SK-N-SH treated with all-trans-retinoic acid at 6 μM for 48 hours (cell line): ENCODE data around the gene DCTN4.

Source experiments
- ATAC-seq: fragments of 200-7000 bp; cut with Tn5 transposase; 3 replicates; pipeline ENCODE4 v1.9.1; 2020; ENCODE audit warnings: mild to moderate bottlenecking, moderate library complexity
- ARNTL ChIP-seq: fragments of 450-650 bp; formaldehyde crosslinking; IDR thresholded peaks from 2 replicates; pipeline ENCODE4 v1.5.0; 2020; ENCODE audit warnings: low read depth, mild to moderate bottlenecking, moderate library complexity, borderline replicate concordance
- BACH2 ChIP-seq: fragments of 250-450 bp; sonication (Bioruptor Pico); IDR thresholded peaks from 2 replicates; pipeline ENCODE4 v1.9.0; 2021; ENCODE audit warnings: mild to moderate bottlenecking, borderline replicate concordance
- CSDC2 ChIP-seq: fragments of 250-450 bp; sonication (Bioruptor Pico); IDR thresholded peaks from 2 replicates; pipeline ENCODE4 v1.5.0; 2020; ENCODE audit warnings: mild to moderate bottlenecking, moderate library complexity
- ESRRG ChIP-seq: fragments of 250-450 bp; sonication (Bioruptor Pico); IDR thresholded peaks from 2 replicates; pipeline ENCODE4 v1.6.1; 2021; ENCODE audit warnings: mild to moderate bottlenecking
- GLIS3 ChIP-seq: fragments of 250-450 bp; sonication (Bioruptor Pico); IDR thresholded peaks from 2 replicates; pipeline ENCODE4 v1.5.0; 2020; ENCODE audit warnings: mild to moderate bottlenecking, moderate library complexity
- PPARA ChIP-seq: fragments of 250-450 bp; sonication (Bioruptor Pico); IDR thresholded peaks from 2 replicates; pipeline ENCODE4 v1.5.0; 2020; ENCODE audit warnings: mild to moderate bottlenecking, borderline replicate concordance
- SNAI2 ChIP-seq: fragments of 250-450 bp; sonication (Bioruptor Pico); IDR thresholded peaks from 2 replicates; pipeline ENCODE4 v1.5.0; 2020; ENCODE audit warnings: mild to moderate bottlenecking, moderate library complexity
- TCF4 ChIP-seq: fragments of 250-450 bp; sonication (Bioruptor Pico); IDR thresholded peaks from 2 replicates; pipeline ENCODE4 v1.8.0; 2021; ENCODE audit warnings: mild to moderate bottlenecking, moderate library complexity, borderline replicate concordance
- TOX ChIP-seq: fragments of 250-450 bp; sonication (Bioruptor Pico); IDR thresholded peaks from 2 replicates; pipeline ENCODE4 v1.8.0; 2021; ENCODE audit warnings: mild to moderate bottlenecking, moderate library complexity, borderline replicate concordance
- TSHZ2 ChIP-seq: fragments of 250-450 bp; sonication (Bioruptor Pico); IDR thresholded peaks from 2 replicates; pipeline ENCODE4 v1.5.0; 2020; ENCODE audit warnings: mild to moderate bottlenecking, moderate library complexity
- ZC3H10 ChIP-seq: fragments of 250-450 bp; sonication (Bioruptor Pico); IDR thresholded peaks from 2 replicates; pipeline ENCODE4 v1.5.1; 2021; ENCODE audit warnings: mild to moderate bottlenecking, moderate library complexity
- ZFP30 ChIP-seq: fragments of 450-650 bp; formaldehyde crosslinking; IDR thresholded peaks from 2 replicates; pipeline ENCODE4 v1.5.0; 2022; ENCODE audit warnings: mild to moderate bottlenecking, moderate library complexity
- ZNF565 ChIP-seq: fragments of 450-650 bp; formaldehyde crosslinking; conservative IDR thresholded peaks from 2 replicates; pipeline ENCODE4 v1.5.0; 2020; ENCODE audit warnings: low read depth, mild to moderate bottlenecking, moderate library complexity
- ZNF70 ChIP-seq: fragments of 450-650 bp; formaldehyde crosslinking; IDR thresholded peaks from 2 replicates; pipeline ENCODE4 v1.5.0; 2020; ENCODE audit warnings: mild to moderate bottlenecking, moderate library complexity
- TF ChIP-seq, protein P1 (sequence below): fragments of 250-450 bp; sonication (Bioruptor Pico); IDR thresholded peaks from 2 replicates; pipeline ENCODE4 v1.8.0; 2020; ENCODE audit warnings: mild to moderate bottlenecking, moderate library complexity, borderline replicate concordance
- TF ChIP-seq, protein P2 (sequence below): fragments of 250-450 bp; sonication (Bioruptor Pico); IDR thresholded peaks from 2 replicates; pipeline ENCODE4 v1.5.1; 2020; ENCODE audit warnings: low read depth, mild to moderate bottlenecking, moderate library complexity
- TF ChIP-seq, protein P3 (sequence below): fragments of 250-450 bp; sonication (Bioruptor Pico); IDR thresholded peaks from 2 replicates; pipeline ENCODE4 v1.5.1; 2021; ENCODE audit warnings: mild to moderate bottlenecking, moderate library complexity

DCTN4 gene

DNA sequence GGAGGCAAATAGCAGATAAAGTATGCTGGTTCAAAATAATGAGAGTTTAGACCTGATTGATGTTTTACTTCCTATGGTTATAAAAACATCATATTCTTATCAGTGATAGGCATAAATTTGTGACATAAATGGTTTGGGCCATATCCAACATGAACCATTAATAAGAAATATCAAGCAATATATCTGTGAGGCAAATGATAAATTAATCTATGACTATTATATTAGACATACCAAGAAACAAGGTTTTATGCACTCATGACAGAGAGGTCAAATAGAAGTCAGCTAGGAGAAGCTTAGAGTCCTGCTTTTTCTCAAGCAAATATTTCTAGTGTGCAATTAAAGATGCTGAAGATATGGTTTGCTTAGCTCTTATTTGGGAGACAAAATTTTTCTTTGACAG lies 30.2 kb upstream of the DCTN4 start (continued):
- TF ChIP-seq, protein P1, sequence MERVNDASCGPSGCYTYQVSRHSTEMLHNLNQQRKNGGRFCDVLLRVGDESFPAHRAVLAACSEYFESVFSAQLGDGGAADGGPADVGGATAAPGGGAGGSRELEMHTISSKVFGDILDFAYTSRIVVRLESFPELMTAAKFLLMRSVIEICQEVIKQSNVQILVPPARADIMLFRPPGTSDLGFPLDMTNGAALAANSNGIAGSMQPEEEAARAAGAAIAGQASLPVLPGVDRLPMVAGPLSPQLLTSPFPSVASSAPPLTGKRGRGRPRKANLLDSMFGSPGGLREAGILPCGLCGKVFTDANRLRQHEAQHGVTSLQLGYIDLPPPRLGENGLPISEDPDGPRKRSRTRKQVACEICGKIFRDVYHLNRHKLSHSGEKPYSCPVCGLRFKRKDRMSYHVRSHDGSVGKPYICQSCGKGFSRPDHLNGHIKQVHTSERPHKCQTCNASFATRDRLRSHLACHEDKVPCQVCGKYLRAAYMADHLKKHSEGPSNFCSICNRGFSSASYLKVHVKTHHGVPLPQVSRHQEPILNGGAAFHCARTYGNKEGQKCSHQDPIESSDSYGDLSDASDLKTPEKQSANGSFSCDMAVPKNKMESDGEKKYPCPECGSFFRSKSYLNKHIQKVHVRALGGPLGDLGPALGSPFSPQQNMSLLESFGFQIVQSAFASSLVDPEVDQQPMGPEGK (CRISPR knock-in tag): peak; percentile 79
- TF ChIP-seq, protein P2, sequence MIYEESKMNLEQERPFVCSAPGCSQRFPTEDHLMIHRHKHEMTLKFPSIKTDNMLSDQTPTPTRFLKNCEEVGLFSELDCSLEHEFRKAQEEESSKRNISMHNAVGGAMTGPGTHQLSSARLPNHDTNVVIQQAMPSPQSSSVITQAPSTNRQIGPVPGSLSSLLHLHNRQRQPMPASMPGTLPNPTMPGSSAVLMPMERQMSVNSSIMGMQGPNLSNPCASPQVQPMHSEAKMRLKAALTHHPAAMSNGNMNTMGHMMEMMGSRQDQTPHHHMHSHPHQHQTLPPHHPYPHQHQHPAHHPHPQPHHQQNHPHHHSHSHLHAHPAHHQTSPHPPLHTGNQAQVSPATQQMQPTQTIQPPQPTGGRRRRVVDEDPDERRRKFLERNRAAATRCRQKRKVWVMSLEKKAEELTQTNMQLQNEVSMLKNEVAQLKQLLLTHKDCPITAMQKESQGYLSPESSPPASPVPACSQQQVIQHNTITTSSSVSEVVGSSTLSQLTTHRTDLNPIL: peak; percentile 93
- TF ChIP-seq ZC3H10 (CRISPR knock-in tag) (peak; percentile 85; the same call in 1 of the 2 replicates), TCF4 (CRISPR knock-in tag) (peak; percentile 48; the same call in 1 of the 2 replicates), BACH2 (CRISPR knock-in tag) (no peak), SNAI2 (CRISPR knock-in tag) (no peak), GLIS3 (no peak), CSDC2 (CRISPR knock-in tag) (0 out of 2 replicates have a peak, but pooled peaks have one; percentile 53), ESRRG (CRISPR knock-in tag) (no peak), TOX (peak; percentile 93), ZNF70 (no peak), ZNF565 (CRISPR knock-in tag) (no peak)

GRCh38 chr5:150787656-150788055 lies 28.8 kb upstream of the DCTN4 start:
- TF ChIP-seq TCF4 (CRISPR knock-in tag) (no peak), BACH2 (CRISPR knock-in tag) (no peak), ESRRG (CRISPR knock-in tag) (no peak), TSHZ2 (CRISPR knock-in tag) (no peak), PPARA (CRISPR knock-in tag) (no peak), ARNTL (CRISPR knock-in tag) (no peak)
- no peak for ATAC-seq

- TF ChIP-seq ZNF70 (no peak), TCF4 (CRISPR knock-in tag) (no peak), ZFP30 (no peak)
- TF ChIP-seq, protein P1 (CRISPR knock-in tag): no peak
- TF ChIP-seq, protein P3, sequence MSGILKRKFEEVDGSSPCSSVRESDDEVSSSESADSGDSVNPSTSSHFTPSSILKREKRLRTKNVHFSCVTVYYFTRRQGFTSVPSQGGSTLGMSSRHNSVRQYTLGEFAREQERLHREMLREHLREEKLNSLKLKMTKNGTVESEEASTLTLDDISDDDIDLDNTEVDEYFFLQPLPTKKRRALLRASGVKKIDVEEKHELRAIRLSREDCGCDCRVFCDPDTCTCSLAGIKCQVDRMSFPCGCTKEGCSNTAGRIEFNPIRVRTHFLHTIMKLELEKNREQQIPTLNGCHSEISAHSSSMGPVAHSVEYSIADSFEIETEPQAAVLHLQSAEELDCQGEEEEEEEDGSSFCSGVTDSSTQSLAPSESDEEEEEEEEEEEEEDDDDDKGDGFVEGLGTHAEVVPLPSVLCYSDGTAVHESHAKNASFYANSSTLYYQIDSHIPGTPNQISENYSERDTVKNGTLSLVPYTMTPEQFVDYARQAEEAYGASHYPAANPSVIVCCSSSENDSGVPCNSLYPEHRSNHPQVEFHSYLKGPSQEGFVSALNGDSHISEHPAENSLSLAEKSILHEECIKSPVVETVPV (CRISPR knock-in tag): no peak
- TF ChIP-seq, all 23 proteins: peak for 0
- no peak for ATAC-seq
Observed at GRCh38 chr5:150786876-150787275, 28.1 kb upstream of the DCTN4 start.

- TF ChIP-seq ZNF70 (no peak), ZNF565 (CRISPR knock-in tag) (no peak), PPARA (CRISPR knock-in tag) (no peak), ESRRG (CRISPR knock-in tag) (no peak), ZFP30 (peak; percentile 98), ARNTL (CRISPR knock-in tag) (no peak), SNAI2 (CRISPR knock-in tag) (no peak), GLIS3 (no peak)
- no peak for ATAC-seq
Observed at GRCh38 chr5:150785950-150786349, 27.1 kb upstream of the DCTN4 start.
